Stimulated activated CD8-positive, alpha-beta memory T cell treated with anti-CD3 and anti-CD28 coated beads, Interleukin-7, amount 100 ng/mL, for 4 hours (primary cell): Measurements from ENCODE around the gene HIGD2B.
"Not testable (repeated sequence)": the region's sequence is repeated elsewhere in the genome, so short reads cannot be mapped to it uniquely, and the experiment has no call there.

Experiments
- DNase-seq, 2 donors: peaks; one replicate each; pipeline ENCODE4 v3.0.0-alpha.2; 2020; ENCODE audit warnings: low read depth in 2 of 2

The HIGD2B gene

GRCh38 chr15:72685925-72686794 lies at the start of gene HIGD2B, which contains the start of gene BBS4:
TSS of gene HIGD2B (minus strand) at chr15:72686182. CDS start at chr15:72676374, 9,808 bp downstream.
TSS of gene BBS4 (plus strand) at chr15:72686207. CDS start at chr15:72686228, 21 bp downstream.
- peak; percentile 77 to 80 for DNase-seq

GRCh38 chr15:72735111-72735510 lies 49.1 kb upstream of the HIGD2B start:
- DNase-seq, result no peak

- DNase-seq, result no peak
These were observed 48.2 kb upstream of the HIGD2B start for GRCh38 chr15:72733941-72734738.

GRCh38 chr15:72732516-72732915 lies 46.5 kb upstream of the HIGD2B start:
- no peak for DNase-seq

- DNase-seq, result no peak
These were observed 46.1 kb upstream of the HIGD2B start for GRCh38 chr15:72732086-72732485.

- no peak for DNase-seq
These were observed 42.8 kb upstream of the HIGD2B start for GRCh38 chr15:72728821-72729220.

GRCh38 chr15:72728249-72728648 lies 42.3 kb upstream of the HIGD2B start:
- DNase-seq, result not testable (repeated sequence)

GRCh38 chr15:72727154-72727553 lies 41.2 kb upstream of the HIGD2B start:
- no peak for DNase-seq

- not testable (repeated sequence) for DNase-seq
These were observed 39.9 kb upstream of the HIGD2B start for GRCh38 chr15:72725851-72726250.

GRCh38 chr15:72725446-72725845 lies 39.5 kb upstream of the HIGD2B start:
- DNase-seq, result no peak

- no peak for DNase-seq
These were observed 38.0 kb upstream of the HIGD2B start for GRCh38 chr15:72724028-72724427.

GRCh38 chr15:72722071-72722696 lies 36.2 kb upstream of the HIGD2B start:
- DNase-seq, result peak; percentile 27 to 57

GRCh38 chr15:72708551-72709303 lies 22.7 kb upstream of the HIGD2B start:
- not testable (repeated sequence) for DNase-seq

- no peak for DNase-seq
These were observed 20.3 kb upstream of the HIGD2B start for GRCh38 chr15:72706266-72706665.

- DNase-seq, result no peak
These were observed 14.1 kb upstream of the HIGD2B start for GRCh38 chr15:72700076-72700475.

- DNase-seq, result no peak
These were observed 13.0 kb upstream of the HIGD2B start for GRCh38 chr15:72698938-72699337.

GRCh38 chr15:72690938-72691337 lies 5.0 kb upstream of the HIGD2B start:
- DNase-seq, result no peak

- DNase-seq, result no peak
These were observed 2.7 kb upstream of the HIGD2B start for GRCh38 chr15:72688697-72689096.

- no peak for DNase-seq
These were observed 569 bp downstream of the HIGD2B start for GRCh38 chr15:72685301-72685924.

- DNase-seq, result no peak
These were observed 3.2 kb downstream of the HIGD2B start for GRCh38 chr15:72682772-72683171.

- DNase-seq, result no peak
These were observed 5.1 kb downstream of the HIGD2B start for GRCh38 chr15:72680931-72681330.
